H1 (cell line): ENCODE data around the gene ITGAV. TPM values are rescaled to one million over a fixed set of nuclear protein-coding genes. Genes with fewer than 3 reads are reported as not detected.

ENCODE experiments used
- NRF1 ChIP-seq: IDR thresholded peaks from 2 replicates; pipeline ENCODE4 v1.6.1; 2011; ENCODE audit warnings: mild to moderate bottlenecking, low read depth, low read length, improper control_type of control experiment
- polyA plus RNA-seq, 7 experiments: library from polyadenylated mRNA; depleted of rRNA in 3 of 7; stranded (reverse) in 5 of 7; unstranded in 2 of 7; fragments of >200 nt in 5 of 7; fragments of 200-250 nt in 2 of 7; gene quantifications; 1 replicate in 5 of 7; 2 replicates in 1 of 7; 4 replicates in 1 of 7; pipeline versions ENCODE4 v1.2.1 to v1.2.3, GENCODE V29; 2011 to 2013; ENCODE audit warnings: missing spikeins in 2 of 7, mixed read lengths in 2 of 7
- total RNA-seq: library from RNA; stranded (reverse); fragmentation: NEBNext Ultra II Directional; extraction: Animal tissue kit (Norgen Biotek cat#: 25700); gene quantifications from 2 replicates; pipeline ENCODE4 v1.2.1, GENCODE V29; 2021

ITGAV gene
- total and polyA plus RNA-seq, 2 of the 8 experiments (the other 6 are each of a cell fraction or from before 2014, with no cell fraction given), result 11.7 to 42.4 TPM

DNA sequence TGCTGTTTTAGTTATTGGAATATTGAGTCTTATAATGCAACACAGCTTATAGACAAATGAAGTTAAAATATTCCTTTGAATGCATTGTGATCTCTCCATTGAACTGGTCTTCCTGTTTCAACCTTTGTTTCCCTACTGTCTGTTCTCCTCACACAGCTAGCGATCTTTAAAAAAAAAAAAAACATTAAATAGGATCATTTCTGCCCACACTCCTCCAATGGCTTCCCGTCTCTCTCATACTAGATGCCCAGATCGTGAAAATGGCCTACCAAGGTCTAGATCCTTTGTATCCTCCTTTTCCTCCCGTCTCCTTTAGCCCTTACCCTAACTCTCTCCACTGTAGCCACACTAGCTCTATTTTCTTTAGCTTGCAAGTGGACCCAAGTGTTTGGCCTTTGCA lies 106.4 kb downstream of the ITGAV start (continued):
- no peak for TF ChIP-seq NRF1
